ENCODE data around the gene CD58.

- TF ChIP-seq, protein P1, sequence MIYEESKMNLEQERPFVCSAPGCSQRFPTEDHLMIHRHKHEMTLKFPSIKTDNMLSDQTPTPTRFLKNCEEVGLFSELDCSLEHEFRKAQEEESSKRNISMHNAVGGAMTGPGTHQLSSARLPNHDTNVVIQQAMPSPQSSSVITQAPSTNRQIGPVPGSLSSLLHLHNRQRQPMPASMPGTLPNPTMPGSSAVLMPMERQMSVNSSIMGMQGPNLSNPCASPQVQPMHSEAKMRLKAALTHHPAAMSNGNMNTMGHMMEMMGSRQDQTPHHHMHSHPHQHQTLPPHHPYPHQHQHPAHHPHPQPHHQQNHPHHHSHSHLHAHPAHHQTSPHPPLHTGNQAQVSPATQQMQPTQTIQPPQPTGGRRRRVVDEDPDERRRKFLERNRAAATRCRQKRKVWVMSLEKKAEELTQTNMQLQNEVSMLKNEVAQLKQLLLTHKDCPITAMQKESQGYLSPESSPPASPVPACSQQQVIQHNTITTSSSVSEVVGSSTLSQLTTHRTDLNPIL (CRISPR knock-in tag; IDR thresholded peaks at IDR 0.05; ENCODE audit: low read depth): no peak
- TF ChIP-seq PPARA (CRISPR knock-in tag; IDR thresholded peaks at IDR 0.05; ENCODE audit: borderline replicate concordance) (no peak), OSR1 (CRISPR knock-in tag; IDR thresholded peaks at IDR 0.05) (no peak), RARB (CRISPR knock-in tag; IDR thresholded peaks at IDR 0.05) (no peak), ZC3H10 (CRISPR knock-in tag; IDR thresholded peaks at IDR 0.05) (no peak)
Measured at GRCh38 chr1:116533429-116533820, 37.4 kb downstream of the CD58 start.
